ENCODE measurements around the gene CTDSP2. TPM values are rescaled to one million over a fixed set of nuclear protein-coding genes. Genes with fewer than 3 reads are reported as not detected.

Gene CTDSP2
- total and polyA plus RNA-seq, 2 of the 8 experiments (the other 6 are each of a cell fraction or from before 2014, with no cell fraction given): 71.3 to 91.7 TPM

- Histone ChIP-seq H3K4ac (replicated peaks; ENCODE audit: insufficient read length, low read depth, low read length) (no peak overlapping the region), H3K27me3 (replicated peaks in 1 of 4; ENCODE audit: control insufficient read depth in 3 of 4, extremely low read depth in 1 of 4, insufficient read depth in 3 of 4, low read length in 3 of 4) (no peaks in the 10 kb centered on the region), H2BK120ac (replicated peaks; ENCODE audit: low read depth, low read length) (no peak overlapping the region), H2BK15ac (ENCODE audit: low read length) (no peak overlapping the region), H2BK5ac (ENCODE audit: low read depth, low read length) (no peak overlapping the region), H4K20me1 (replicated peaks in 1 of 2; ENCODE audit: control insufficient read depth in 1 of 2, insufficient read depth in 2 of 2, low read length in 2 of 2) (no peaks in the 10 kb centered on the region), H3K23ac (ENCODE audit: insufficient read length) (no peak overlapping the region), H3K14ac (ENCODE audit: insufficient read length) (no peak overlapping the region), H2BK20ac (ENCODE audit: low read length) (no peak overlapping the region), H3K36me3 (ENCODE audit: control insufficient read depth in 2 of 4, insufficient read depth in 4 of 4, low read length in 3 of 4) (peaks cover 0 to 3% (median 0%) of the 10 kb centered on the region in 4 experiments; a peak in 3 of 8 replicates), H4K5ac (ENCODE audit: insufficient read length, low read depth, low read length) (no peak overlapping the region), H3K79me1 (ENCODE audit: low read depth, low read length) (no peaks in the 10 kb centered on the region), H3K4me1 (replicated peaks in 1 of 4; ENCODE audit: control insufficient read depth in 3 of 4, insufficient read depth in 4 of 4, low read length in 3 of 4) (peaks cover 0 to 2% (median under 1%) of the 10 kb centered on the region in 4 experiments; a peak in 1 of 7 replicates), H3K56ac (replicated peaks; ENCODE audit: insufficient read length, low read depth, low read length) (no peak overlapping the region), H4K8ac (ENCODE audit: extremely low read depth, insufficient read depth, low read length) (no peak overlapping the region), H3K9ac (replicated peaks in 1 of 4; ENCODE audit: extremely low read depth in 1 of 4, low read depth in 3 of 4, low read length in 3 of 4) (no peak overlapping the region), H3K79me2 (ENCODE audit: control insufficient read depth in 1 of 2, insufficient read depth in 2 of 2, low read length in 2 of 2) (no peaks in the 10 kb centered on the region), H3K4me3 (ENCODE audit: extremely low read depth in 1 of 4, insufficient read depth in 2 of 4, low read depth in 3 of 4, low read length in 4 of 4) (no peak overlapping the region), H3K27ac (ENCODE audit: low read depth, low read length) (no peak overlapping the region), H3K4me2 (ENCODE audit: insufficient read depth in 1 of 2, low read depth in 2 of 2, low read length in 2 of 2) (no peak overlapping the region), H2AFZ (ENCODE audit: low read length) (no peak overlapping the region), H3K9me3 (ENCODE audit: insufficient read depth in 2 of 2, low read depth in 1 of 2, low read length in 1 of 2) (no peaks in the 10 kb centered on the region), H2BK12ac (ENCODE audit: low read depth, low read length) (no peak overlapping the region), H4K91ac (replicated peaks; ENCODE audit: insufficient read length, low read length) (no peak overlapping the region), H3K23me2 (ENCODE audit: low read depth, low read length) (no peaks in the 10 kb centered on the region), H2AK5ac (ENCODE audit: low read depth, low read length) (no peak overlapping the region), H3K18ac (ENCODE audit: extremely low read depth, low read length) (no peak overlapping the region)
- whole genome bisulfite sequencing, 2 experiments (ENCODE audit: extremely low coverage in 1 of 2, insufficient coverage in 1 of 2, insufficient read length in 1 of 2, insufficient replicate concordance in 2 of 2, low coverage in 1 of 2, low lambda C conversion rate in 2 of 2, missing lambda C conversion rate in 1 of 2): 94% methylated on average over 3 of the region's 3 CpGs; no CpG with 5 or more reads in 1 of the 2 experiments
- POLR2A ChIA-PET (ENCODE audit: partially characterized antibody): interaction anchor here (0.6 to 1.6 kb wide), 8 partner anchors 9 to 102 kb away, joined by 3 to 6 read pairs (median 4); partner anchors contain the start of gene AVIL
- CTCF ChIA-PET (ENCODE audit: partially characterized antibody): interaction anchor here (0.7 to 1.7 kb wide), 7 partner anchors 8 to 99 kb away, joined by 3 to 7 read pairs (median 3); partner anchors contain the start of gene AVIL
- no peak for FAIRE-seq
- no peak for DNase-seq (ENCODE audit: low read depth in 1 of 2, low spot score in 2 of 2)
- TF ChIP-seq RBBP5 (IDR thresholded peaks at IDR 0.05; ENCODE audit: borderline replicate concordance, low read depth, low read length): no peak
- no peak for TF ChIP-seq CTCF (IDR thresholded peaks at IDR 0.05; ENCODE audit: control extremely low read depth in 1 of 3, insufficient read depth in 1 of 3, low read depth in 1 of 3, low read length in 3 of 3)
- no peak for TF ChIP-seq POU5F1 (IDR thresholded peaks at IDR 0.05; ENCODE audit: low read depth, low read length)
- no peak for TF ChIP-seq KDM5A (IDR thresholded peaks at IDR 0.05; ENCODE audit: low read length)
- TF ChIP-seq SIN3A (conservative IDR thresholded peaks at IDR 0.05 in 1 of 2, IDR thresholded peaks at IDR 0.05 in 1 of 2; ENCODE audit: low read depth in 1 of 2, low read length in 2 of 2): no peak
- no peak for TF ChIP-seq TEAD4 (IDR thresholded peaks at IDR 0.05; ENCODE audit: low read depth, low read length)
- TF ChIP-seq JUND (IDR thresholded peaks at IDR 0.05; ENCODE audit: low read length): no peak
- no peak for TF ChIP-seq GABPA (IDR thresholded peaks at IDR 0.05; ENCODE audit: borderline replicate concordance, insufficient read depth, low read length)
- TF ChIP-seq CBX5 (IDR thresholded peaks at IDR 0.05; ENCODE audit: low read depth, low read length): no peak
- TF ChIP-seq YY1 (IDR thresholded peaks at IDR 0.05; ENCODE audit: low read depth, low read length): no peak
- no peak for TF ChIP-seq RAD21 (IDR thresholded peaks at IDR 0.05 in 1 of 2, conservative IDR thresholded peaks at IDR 0.05 in 1 of 2; ENCODE audit: low read depth in 2 of 2, low read length in 2 of 2)
These were observed 39.9 kb downstream of the CTDSP2 start for GRCh38 chr12:57806677-57807076.

Data from H1 (cell line).